Mesothelial cell of epicardium (in vitro differentiated cells): ENCODE results near the gene SCART1. TPM values are rescaled to one million over a fixed set of nuclear protein-coding genes. Genes with fewer than 3 reads are reported as not detected.

Source experiments
- DNase-seq, 2 experiments: peaks; one replicate each; pipeline ENCODE4 v3.0.0; 2021; ENCODE audit warnings: low spot score in 2 of 2; ENCODE audit not compliant: unreplicated experiment in 2 of 2
- H3K27ac Mint-ChIP-seq: 2 replicates; pipeline ENCODE4 v1.8.0; 2021; ENCODE audit warnings: mixed read lengths
- H3K27me3 Mint-ChIP-seq: 2 replicates; pipeline ENCODE4 v1.8.0; 2021; ENCODE audit warnings: low read depth, mixed read lengths
- H3K36me3 Mint-ChIP-seq: 2 replicates; pipeline ENCODE4 v1.8.0; 2021; ENCODE audit warnings: mixed read lengths
- H3K4me1 Mint-ChIP-seq: 2 replicates; pipeline ENCODE4 v1.8.0; 2021; ENCODE audit warnings: mixed read lengths
- H3K4me3 Mint-ChIP-seq: 2 replicates; pipeline ENCODE4 v1.8.0; 2021; ENCODE audit warnings: mild to moderate bottlenecking, moderate library complexity, mixed read lengths
- H3K9me3 Mint-ChIP-seq: 2 replicates; pipeline ENCODE4 v1.8.0; 2021; ENCODE audit warnings: mixed read lengths
- total RNA-seq: library from RNA; stranded (reverse); gene quantifications from 3 replicates; pipeline ENCODE4 v1.2.1, GENCODE V29; 2021
- TF ChIP-seq, protein P1 (sequence below): fragments of 200-600 bp; sonication (generic); IDR thresholded peaks from one replicate; pipeline ENCODE4 v1.5.0; 2021; ENCODE audit warnings: antibody characterized with exemption; ENCODE audit not compliant: unreplicated experiment

SCART1 gene
- total RNA-seq, 1 donor from 2014 or later: 4.1 TPM

DNA sequence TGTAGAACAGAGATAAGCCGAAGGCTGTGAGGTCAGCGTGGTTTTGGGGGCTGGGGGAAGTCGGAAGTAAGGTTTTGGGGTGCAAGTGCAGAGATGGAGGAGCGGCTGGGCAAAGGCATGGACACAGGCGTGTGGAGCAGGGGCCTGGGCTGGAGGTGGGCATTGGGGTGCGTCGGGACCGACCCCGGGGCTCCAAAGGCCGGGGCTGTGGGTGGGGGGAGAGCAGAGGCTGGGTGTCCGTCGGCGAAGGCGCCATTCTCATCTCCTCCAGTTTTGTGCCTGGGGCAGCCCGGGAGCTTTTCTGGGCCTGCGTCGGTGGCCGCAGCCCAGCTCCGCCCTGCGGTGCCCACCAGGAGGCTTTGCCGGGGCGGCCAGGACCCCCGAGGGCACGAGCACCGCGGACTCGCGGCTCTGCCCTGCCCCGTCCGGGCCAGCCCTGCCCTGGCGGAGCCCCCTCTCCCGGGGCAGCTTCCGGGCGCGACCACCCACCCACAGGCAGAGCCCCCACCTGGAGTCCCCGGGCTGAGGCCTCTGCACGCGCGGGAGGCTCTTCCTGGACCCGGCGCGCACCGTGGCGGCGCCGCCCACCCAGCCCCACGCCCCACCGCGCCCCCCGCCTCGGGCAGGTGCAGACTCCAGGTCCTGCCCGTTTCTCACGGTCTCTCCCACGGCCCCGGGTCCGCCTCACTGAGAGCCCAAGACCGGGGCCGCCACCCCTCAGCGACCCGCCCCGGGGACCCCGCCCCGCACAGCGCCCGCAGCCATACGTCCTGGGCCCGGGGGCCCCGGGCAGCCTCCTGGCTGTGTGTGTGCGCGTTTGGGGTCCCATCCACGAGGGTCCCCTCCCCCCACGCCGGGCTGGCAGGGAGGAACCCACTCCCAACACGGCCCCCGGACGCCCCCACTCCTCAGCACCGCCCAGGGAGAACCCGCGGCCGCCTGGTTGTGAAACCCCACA, 7.7 kb upstream of the SCART1 start:
- Mint-ChIP-seq H3K27ac (no peak overlapping the region), H3K4me3 (no peak overlapping the region), H3K36me3 (peaks cover 30% of the 10 kb centered on the region), H3K27me3 (no peaks in the 10 kb centered on the region), H3K4me1 (no peaks in the 10 kb centered on the region), H3K9me3 (peaks cover 52% of the 10 kb centered on the region)
- TF ChIP-seq, protein P1, sequence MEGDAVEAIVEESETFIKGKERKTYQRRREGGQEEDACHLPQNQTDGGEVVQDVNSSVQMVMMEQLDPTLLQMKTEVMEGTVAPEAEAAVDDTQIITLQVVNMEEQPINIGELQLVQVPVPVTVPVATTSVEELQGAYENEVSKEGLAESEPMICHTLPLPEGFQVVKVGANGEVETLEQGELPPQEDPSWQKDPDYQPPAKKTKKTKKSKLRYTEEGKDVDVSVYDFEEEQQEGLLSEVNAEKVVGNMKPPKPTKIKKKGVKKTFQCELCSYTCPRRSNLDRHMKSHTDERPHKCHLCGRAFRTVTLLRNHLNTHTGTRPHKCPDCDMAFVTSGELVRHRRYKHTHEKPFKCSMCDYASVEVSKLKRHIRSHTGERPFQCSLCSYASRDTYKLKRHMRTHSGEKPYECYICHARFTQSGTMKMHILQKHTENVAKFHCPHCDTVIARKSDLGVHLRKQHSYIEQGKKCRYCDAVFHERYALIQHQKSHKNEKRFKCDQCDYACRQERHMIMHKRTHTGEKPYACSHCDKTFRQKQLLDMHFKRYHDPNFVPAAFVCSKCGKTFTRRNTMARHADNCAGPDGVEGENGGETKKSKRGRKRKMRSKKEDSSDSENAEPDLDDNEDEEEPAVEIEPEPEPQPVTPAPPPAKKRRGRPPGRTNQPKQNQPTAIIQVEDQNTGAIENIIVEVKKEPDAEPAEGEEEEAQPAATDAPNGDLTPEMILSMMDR: no peak
- DNase-seq: no peak

DNA sequence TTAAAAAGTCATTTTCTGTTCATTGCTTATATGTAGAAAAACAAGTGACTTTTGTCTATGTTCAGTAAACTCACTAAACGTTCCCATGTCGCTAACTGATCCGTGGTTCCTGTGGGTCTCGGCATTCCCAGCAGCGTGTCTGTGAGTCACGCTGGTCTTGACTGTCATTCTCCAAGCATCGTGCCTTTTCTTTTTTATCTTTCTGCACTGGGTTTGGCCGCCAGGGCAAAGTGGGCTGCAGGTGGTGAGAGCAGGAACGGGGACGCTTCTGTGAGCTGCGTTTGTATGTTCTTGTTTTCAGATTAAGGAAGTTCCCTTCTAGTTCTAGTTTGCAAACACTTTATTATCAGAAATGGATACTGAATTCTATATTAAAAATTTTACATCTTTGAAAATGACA, 6.8 kb upstream of the SCART1 start:
- Mint-ChIP-seq H3K4me1 (no peaks in the 10 kb centered on the region), H3K27ac (no peak overlapping the region), H3K36me3 (peaks cover 34% of the 10 kb centered on the region), H3K4me3 (no peak overlapping the region), H3K27me3 (no peaks in the 10 kb centered on the region), H3K9me3 (peaks cover 59% of the 10 kb centered on the region)
- TF ChIP-seq, protein P1: no peak
- no peak for DNase-seq

DNA sequence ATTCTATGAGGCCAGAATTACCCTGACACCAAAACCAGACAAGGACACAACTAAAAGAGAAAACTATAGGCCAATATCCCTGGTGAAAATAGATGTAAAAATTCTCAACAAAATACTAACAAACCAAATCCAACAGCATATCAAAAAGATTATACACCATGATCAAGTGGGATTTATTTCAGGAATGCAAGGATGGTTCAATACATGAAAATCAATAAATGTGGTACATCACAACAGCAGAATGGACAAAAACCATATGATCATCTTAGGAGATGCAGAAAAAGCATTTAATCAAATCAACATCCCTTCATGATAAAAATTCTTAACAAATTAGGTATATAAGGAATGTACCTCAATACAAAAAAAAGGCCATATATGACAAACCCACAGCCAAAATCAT, 5.6 kb upstream of the SCART1 start:
- Mint-ChIP-seq H3K4me3 (no peak overlapping the region), H3K36me3 (peaks cover 30% of the 10 kb centered on the region), H3K27me3 (no peaks in the 10 kb centered on the region), H3K4me1 (no peaks in the 10 kb centered on the region), H3K27ac (no peak overlapping the region), H3K9me3 (peaks cover 58% of the 10 kb centered on the region)
- TF ChIP-seq, protein P1: no peak
- DNase-seq: no peak

DNA sequence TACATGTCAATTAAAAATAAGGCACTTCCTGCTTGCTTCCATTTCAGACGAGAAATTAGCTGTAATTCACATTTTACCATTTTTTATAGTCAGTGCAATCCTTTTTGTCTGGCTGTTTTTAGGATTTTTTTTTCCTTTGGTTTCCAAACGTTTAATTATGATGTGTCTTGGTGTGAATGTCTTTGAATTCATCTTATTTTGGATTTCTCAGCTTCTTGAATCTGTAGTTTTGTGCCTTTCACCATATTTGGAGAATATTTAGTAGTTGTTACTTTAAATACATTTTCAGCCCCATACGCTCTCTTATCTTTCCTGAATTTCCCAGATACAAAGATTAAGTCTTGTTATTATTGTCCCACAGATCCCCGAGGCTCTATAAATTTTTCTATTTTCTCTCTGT, 2.4 kb upstream of the SCART1 start:
- DNase-seq: no peak
- TF ChIP-seq, protein P1: no peak
- Mint-ChIP-seq H3K4me3 (no peak overlapping the region), H3K27me3 (no peaks in the 10 kb centered on the region), H3K4me1 (no peaks in the 10 kb centered on the region), H3K9me3 (peaks cover 60% of the 10 kb centered on the region), H3K36me3 (peaks cover 23% of the 10 kb centered on the region), H3K27ac (no peak overlapping the region)

DNA sequence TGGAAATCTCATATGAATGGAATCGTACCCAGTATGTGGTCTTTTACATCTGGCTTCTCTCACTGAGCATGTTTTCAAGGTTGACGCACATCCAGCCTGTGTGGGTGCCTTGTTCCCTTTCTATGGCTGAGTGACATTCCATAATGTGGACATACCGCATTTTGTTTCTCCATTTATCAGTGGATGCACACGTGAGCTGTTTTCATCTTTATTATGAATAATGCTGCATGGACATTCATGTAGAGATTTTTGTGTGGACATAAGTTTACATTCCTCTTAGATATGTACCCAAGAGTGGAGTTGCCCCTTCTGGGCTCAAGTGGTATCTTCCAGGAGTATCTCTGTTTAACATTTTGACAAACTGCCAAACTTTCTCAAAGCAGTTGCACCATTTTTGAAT, 1.3 kb upstream of the SCART1 start:
- Mint-ChIP-seq H3K9me3 (peaks cover 52% of the 10 kb centered on the region), H3K27me3 (no peaks in the 10 kb centered on the region), H3K4me1 (no peaks in the 10 kb centered on the region), H3K27ac (no peak overlapping the region), H3K36me3 (peaks cover 17% of the 10 kb centered on the region), H3K4me3 (no peak overlapping the region)
- TF ChIP-seq, protein P1: no peak
- no peak for DNase-seq
